GM21786 (cell line): ENCODE results near the gene MPPED1.

Experiments
- ATAC-seq: cut with Tn5 transposase; IDR thresholded peaks from one replicate; pipeline ENCODE4 v1.9.1; 2021; ENCODE audit not compliant: unreplicated experiment

MPPED1 gene

GRCh38 chr22:43491177-43491576, 79.4 kb downstream of the MPPED1 start:
- ATAC-seq = no peak

GRCh38 chr22:43491737-43492136, 79.9 kb downstream of the MPPED1 start:
- ATAC-seq = no peak

GRCh38 chr22:43493297-43493696, 81.5 kb downstream of the MPPED1 start:
- no peak for ATAC-seq

GRCh38 chr22:43497956-43498855, 86.4 kb downstream of the MPPED1 start:
- ATAC-seq = no peak

- ATAC-seq = no peak
These were observed 87.0 kb downstream of the MPPED1 start for GRCh38 chr22:43498856-43499253.

GRCh38 chr22:43500792-43501785, 89.3 kb downstream of the MPPED1 start:
- no peak for ATAC-seq

- no peak for ATAC-seq
These were observed 90.1 kb downstream of the MPPED1 start for GRCh38 chr22:43501878-43502277.

- ATAC-seq = no peak
These were observed 90.6 kb downstream of the MPPED1 start for GRCh38 chr22:43502306-43502874.

GRCh38 chr22:43504068-43504467, 92.3 kb downstream of the MPPED1 start:
- ATAC-seq = no peak

- ATAC-seq = no peak
These were observed 93.0 kb downstream of the MPPED1 start for GRCh38 chr22:43504666-43505261.

GRCh38 chr22:43505423-43505822, 93.6 kb downstream of the MPPED1 start:
- ATAC-seq = no peak

GRCh38 chr22:43505896-43506295, 94.1 kb downstream of the MPPED1 start:
- no peak for ATAC-seq

- ATAC-seq = no peak
These were observed 94.7 kb downstream of the MPPED1 start for GRCh38 chr22:43506487-43506886.

GRCh38 chr22:43507235-43507634, 95.4 kb downstream of the MPPED1 start:
- no peak for ATAC-seq

GRCh38 chr22:43508489-43508888, 96.7 kb downstream of the MPPED1 start:
- ATAC-seq = no peak

- no peak for ATAC-seq
These were observed 97.5 kb downstream of the MPPED1 start for GRCh38 chr22:43509337-43509736.

- no peak for ATAC-seq
These were observed 98.7 kb downstream of the MPPED1 start for GRCh38 chr22:43510281-43511070.

GRCh38 chr22:43511276-43511910, 99.6 kb downstream of the MPPED1 start:
- ATAC-seq = no peak

- ATAC-seq = no peak
These were observed 100.5 kb downstream of the MPPED1 start for GRCh38 chr22:43512279-43512678.
